ENCODE results near the gene ADGRL3.

DNA sequence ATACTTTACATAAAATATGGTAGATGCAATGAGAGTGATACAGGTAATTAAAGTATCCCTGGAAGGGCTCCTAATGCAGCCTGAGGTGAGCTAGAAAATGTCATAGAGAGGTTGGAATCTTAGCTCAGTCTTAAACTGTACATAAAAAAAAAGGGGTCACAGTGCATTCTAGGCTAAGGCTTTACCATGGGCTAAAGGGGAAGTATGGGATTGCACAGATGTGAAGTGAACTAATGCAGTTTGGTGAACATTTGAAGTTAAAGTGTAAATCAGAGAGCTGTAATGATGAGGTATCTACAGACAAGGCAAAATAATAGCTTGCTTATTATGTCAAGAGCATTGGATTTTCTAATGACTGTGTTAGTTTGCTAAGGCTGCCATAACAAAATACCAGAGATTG lies 405.9 kb downstream of the ADGRL3 start:
- TF ChIP-seq, protein P1, sequence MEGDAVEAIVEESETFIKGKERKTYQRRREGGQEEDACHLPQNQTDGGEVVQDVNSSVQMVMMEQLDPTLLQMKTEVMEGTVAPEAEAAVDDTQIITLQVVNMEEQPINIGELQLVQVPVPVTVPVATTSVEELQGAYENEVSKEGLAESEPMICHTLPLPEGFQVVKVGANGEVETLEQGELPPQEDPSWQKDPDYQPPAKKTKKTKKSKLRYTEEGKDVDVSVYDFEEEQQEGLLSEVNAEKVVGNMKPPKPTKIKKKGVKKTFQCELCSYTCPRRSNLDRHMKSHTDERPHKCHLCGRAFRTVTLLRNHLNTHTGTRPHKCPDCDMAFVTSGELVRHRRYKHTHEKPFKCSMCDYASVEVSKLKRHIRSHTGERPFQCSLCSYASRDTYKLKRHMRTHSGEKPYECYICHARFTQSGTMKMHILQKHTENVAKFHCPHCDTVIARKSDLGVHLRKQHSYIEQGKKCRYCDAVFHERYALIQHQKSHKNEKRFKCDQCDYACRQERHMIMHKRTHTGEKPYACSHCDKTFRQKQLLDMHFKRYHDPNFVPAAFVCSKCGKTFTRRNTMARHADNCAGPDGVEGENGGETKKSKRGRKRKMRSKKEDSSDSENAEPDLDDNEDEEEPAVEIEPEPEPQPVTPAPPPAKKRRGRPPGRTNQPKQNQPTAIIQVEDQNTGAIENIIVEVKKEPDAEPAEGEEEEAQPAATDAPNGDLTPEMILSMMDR (IDR thresholded peaks at IDR 0.05): no peak
- no peak for TF ChIP-seq POLR2A (IDR thresholded peaks at IDR 0.05)
